Stimulated activated CD8-positive, alpha-beta memory T cell treated with anti-CD3 and anti-CD28 coated beads, Interleukin-15, amount 100 ng/mL, for 48 hours (primary cell): ENCODE data around the gene KRT36.

Source experiments
- DNase-seq, 2 donors: peaks; one replicate each; pipeline ENCODE4 v3.0.0-alpha.2; 2020; ENCODE audit warnings: low read depth in 2 of 2

Gene KRT36

GRCh38 chr17:41439375-41439774 lies 50.3 kb downstream of the KRT36 start:
- no peak for DNase-seq

DNA sequence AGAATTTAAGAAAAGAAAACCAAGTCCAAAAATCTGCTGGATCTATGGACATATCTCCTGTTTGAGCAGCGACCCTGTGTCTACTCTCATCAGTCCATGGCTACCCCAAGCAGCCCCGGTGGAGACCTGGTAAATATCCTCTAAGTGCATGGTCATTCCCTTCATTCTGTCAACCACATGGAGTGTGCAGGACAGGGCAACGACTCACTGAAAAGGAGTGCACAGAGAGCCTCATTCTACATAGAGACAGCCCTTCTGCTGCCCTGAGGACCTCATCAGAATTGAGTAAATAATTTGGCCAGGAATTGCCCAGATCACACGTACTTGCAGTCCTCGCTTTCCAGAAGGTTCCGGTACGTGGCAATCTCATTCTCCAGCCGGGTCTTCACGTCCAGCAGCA lies 51.9 kb downstream of the KRT36 start:
- no peak for DNase-seq

DNA sequence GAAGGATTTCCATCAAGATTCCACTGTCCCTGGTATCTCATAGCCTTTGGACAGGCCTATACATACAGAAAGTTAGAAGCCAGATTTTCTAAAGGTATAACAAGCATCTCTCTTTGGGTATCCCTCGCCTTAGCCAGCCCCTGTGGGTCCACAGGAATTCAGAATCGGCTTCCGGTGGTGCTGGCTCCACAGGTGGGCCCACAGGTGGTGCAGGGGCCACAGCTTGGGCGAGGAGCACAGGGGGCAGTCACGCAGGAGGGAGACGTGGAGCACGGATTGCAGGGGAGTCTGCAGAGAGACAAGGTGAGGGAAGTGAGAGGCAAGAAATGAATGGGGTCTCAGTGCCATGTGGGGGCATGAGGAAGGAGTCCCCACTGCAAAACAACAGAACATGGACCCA lies 52.5 kb downstream of the KRT36 start:
- no peak for DNase-seq
